Activated B cell treated with CpG ODN at 0.5 μM for 24 hours (primary cell): ENCODE data around the gene ANO2. TPM values are rescaled to one million over a fixed set of nuclear protein-coding genes. Genes with fewer than 3 reads are reported as not detected.

Experiments used
- ATAC-seq: fragments of 200-7000 bp; cut with Tn5 transposase; one replicate; pipeline ENCODE4 v1.10.0; 2021; ENCODE audit warnings: low read depth, mild to moderate bottlenecking, moderate library complexity
- CTCF ChIA-PET: fragments of 350-600 bp; sonication (Branson Sonifier 250); formaldehyde crosslinking; loops from one replicate; lab custom pipeline; 2021; ENCODE audit warnings: antibody characterized with exemption; lab: Charles Lee
- POLR2A ChIA-PET: fragments of 350-600 bp; sonication (Branson Sonifier 250); formaldehyde crosslinking; loops from one replicate; lab custom pipeline; 2021; ENCODE audit warnings: antibody characterized with exemption; lab: Charles Lee
- DNase-seq: peaks from one replicate; pipeline ENCODE4 v3.0.0; 2022
- H3K27ac Mint-ChIP-seq: one replicate; pipeline ENCODE4 v1.8.0; 2020; ENCODE audit warnings: mixed read lengths
- H3K27me3 Mint-ChIP-seq: one replicate; pipeline ENCODE4 v1.8.0; 2021; ENCODE audit warnings: mixed read lengths
- H3K36me3 Mint-ChIP-seq: one replicate; pipeline ENCODE4 v1.8.0; 2021; ENCODE audit warnings: low read depth, mixed read lengths
- H3K4me1 Mint-ChIP-seq: one replicate; pipeline ENCODE4 v1.8.0; 2021; ENCODE audit warnings: mixed read lengths
- H3K4me3 Mint-ChIP-seq: one replicate; pipeline ENCODE4 v1.8.0; 2020; ENCODE audit warnings: mild to moderate bottlenecking, mixed read lengths
- H3K9me3 Mint-ChIP-seq: one replicate; pipeline ENCODE4 v1.8.0; 2020; ENCODE audit warnings: mixed read lengths
- intact Hi-C: fragments of 100-400 bp; cut with micrococcal nuclease; formaldehyde crosslinking; loops from one replicate; pipeline ENCODE4 v1.15.1; 2024
- total RNA-seq: library from RNA; stranded (reverse); gene quantifications from 2 replicates; pipeline ENCODE4 v1.2.3, GENCODE V29; 2022
- TF ChIP-seq, protein P1 (sequence below): fragments of 200-600 bp; IDR thresholded peaks from one replicate; pipeline ENCODE4 v1.8.0; 2022; ENCODE audit warnings: antibody characterized with exemption, mild to moderate bottlenecking

Gene ANO2
- total RNA-seq, 1 donor from 2014 or later = not detected

DNA sequence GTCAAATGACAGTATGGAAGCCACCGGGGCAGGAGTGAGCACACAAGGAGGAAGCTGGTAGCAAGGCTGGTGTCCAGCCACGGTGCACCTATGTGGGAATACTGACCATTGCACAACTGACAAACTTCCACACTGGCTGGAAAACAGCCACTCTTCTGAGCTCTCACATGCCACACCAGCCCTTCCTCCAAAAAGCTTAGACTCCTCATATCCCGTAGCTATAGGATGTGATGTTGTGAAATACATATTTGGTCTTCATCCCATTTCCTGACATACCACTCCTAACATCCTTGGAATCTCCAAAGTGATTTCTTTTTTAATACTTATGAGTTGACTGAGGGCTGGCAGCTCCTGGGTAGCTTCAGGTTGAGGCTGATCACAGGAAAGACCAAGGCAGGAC is 409.5 kb downstream of the ANO2 start:
- intact Hi-C loops = no loop called here
- ChIA-PET POLR2A (no interaction called here), CTCF (no interaction called here)
- Mint-ChIP-seq H3K27ac (no peak overlapping the region), H3K9me3 (peaks cover 3% of the 10 kb centered on the region), H3K4me3 (no peak overlapping the region), H3K4me1 (no peaks in the 10 kb centered on the region), H3K36me3 (no peaks in the 10 kb centered on the region), H3K27me3 (peaks cover 16% of the 10 kb centered on the region)
- DNase-seq (no peak), ATAC-seq (no peak)
- TF ChIP-seq, protein P1, sequence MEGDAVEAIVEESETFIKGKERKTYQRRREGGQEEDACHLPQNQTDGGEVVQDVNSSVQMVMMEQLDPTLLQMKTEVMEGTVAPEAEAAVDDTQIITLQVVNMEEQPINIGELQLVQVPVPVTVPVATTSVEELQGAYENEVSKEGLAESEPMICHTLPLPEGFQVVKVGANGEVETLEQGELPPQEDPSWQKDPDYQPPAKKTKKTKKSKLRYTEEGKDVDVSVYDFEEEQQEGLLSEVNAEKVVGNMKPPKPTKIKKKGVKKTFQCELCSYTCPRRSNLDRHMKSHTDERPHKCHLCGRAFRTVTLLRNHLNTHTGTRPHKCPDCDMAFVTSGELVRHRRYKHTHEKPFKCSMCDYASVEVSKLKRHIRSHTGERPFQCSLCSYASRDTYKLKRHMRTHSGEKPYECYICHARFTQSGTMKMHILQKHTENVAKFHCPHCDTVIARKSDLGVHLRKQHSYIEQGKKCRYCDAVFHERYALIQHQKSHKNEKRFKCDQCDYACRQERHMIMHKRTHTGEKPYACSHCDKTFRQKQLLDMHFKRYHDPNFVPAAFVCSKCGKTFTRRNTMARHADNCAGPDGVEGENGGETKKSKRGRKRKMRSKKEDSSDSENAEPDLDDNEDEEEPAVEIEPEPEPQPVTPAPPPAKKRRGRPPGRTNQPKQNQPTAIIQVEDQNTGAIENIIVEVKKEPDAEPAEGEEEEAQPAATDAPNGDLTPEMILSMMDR = no peak

DNA sequence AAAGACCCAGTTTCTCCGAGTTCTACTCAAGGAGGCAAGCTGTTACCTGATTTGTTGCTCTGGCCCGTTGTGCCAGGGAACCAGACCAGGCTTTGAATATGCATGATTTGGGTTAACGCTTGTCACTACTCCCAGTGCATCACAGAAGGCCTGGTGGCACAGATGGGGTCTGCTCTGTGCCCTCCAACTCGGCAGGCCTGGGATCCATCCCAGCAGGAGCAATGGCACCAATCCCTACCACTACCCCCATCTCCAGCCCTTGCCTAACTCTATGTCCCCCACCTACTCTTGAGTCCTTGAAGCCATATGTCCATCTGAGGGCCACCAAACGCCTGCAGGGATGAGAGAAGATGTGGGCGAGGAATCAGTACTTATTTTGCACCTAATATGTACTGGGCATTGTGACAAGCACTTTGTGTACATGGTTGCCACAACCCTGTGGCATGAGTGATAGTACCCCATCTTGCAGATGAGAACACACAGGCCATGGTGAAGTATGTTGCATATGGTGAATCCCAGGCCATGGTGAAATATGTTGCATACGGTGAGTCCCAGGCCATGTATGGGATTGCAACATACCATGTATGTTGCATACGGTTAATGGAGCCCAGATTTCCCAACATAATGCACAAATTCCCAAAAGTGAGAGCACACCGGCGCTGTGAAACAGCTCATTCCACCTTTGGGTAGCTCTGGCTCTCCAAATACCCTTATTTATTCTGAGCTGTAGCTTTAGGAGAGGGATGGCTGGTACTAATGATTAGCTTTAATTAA is 410.4 kb downstream of the ANO2 start:
- no peak overlapping the region for H3K4me3 Mint-ChIP-seq
- TF ChIP-seq, protein P1 = no peak
- ATAC-seq (no peak), DNase-seq (no peak)
- H3K27me3 Mint-ChIP-seq = peaks cover 16% of the 10 kb centered on the region
- H3K9me3 Mint-ChIP-seq = peaks cover 3% of the 10 kb centered on the region
- intact Hi-C loops = no loop called here
- H3K4me1 Mint-ChIP-seq = no peaks in the 10 kb centered on the region
- no peaks in the 10 kb centered on the region for H3K36me3 Mint-ChIP-seq
- CTCF ChIA-PET = no interaction called here
- POLR2A ChIA-PET = no interaction called here
- H3K27ac Mint-ChIP-seq = no peak overlapping the region

DNA sequence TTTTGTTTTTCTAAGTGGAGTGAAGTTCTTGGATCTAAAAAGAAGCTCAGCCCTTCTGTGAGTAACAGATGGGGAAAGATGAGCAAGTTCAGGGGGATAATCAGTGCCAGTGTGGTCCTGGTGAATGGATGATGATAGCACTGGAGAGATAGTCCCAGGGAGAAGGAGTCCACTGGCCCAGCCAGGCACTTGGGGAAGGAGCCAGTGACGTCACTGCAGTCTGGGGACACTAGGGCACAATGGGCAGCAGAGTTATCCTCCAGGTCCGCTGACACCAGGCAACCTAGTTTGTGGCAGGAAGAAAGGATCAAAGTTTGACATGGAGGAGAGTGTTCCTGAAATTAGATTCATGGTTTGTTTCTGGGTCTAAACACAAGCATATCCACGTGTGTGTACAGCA is 411.7 kb downstream of the ANO2 start:
- no peaks in the 10 kb centered on the region for H3K4me1 Mint-ChIP-seq
- POLR2A ChIA-PET = no interaction called here
- no peak overlapping the region for H3K4me3 Mint-ChIP-seq
- no peaks in the 10 kb centered on the region for H3K36me3 Mint-ChIP-seq
- TF ChIP-seq, protein P1 = no peak
- peaks cover 16% of the 10 kb centered on the region for H3K27me3 Mint-ChIP-seq
- ATAC-seq (no peak), DNase-seq (no peak)
- H3K27ac Mint-ChIP-seq = no peak overlapping the region
- intact Hi-C loops = no loop called here
- H3K9me3 Mint-ChIP-seq = peaks cover 3% of the 10 kb centered on the region
- CTCF ChIA-PET = no interaction called here

GRCh38 chr12:5525783-5526367 is 419.2 kb downstream of the ANO2 start:
- no peaks in the 10 kb centered on the region for H3K4me1 Mint-ChIP-seq
- no peaks in the 10 kb centered on the region for H3K36me3 Mint-ChIP-seq
- ChIA-PET POLR2A (no interaction called here), CTCF (no interaction called here)
- no peak for DNase-seq
- ATAC-seq = no peak
- H3K4me3 Mint-ChIP-seq = no peak overlapping the region
- intact Hi-C loops = no loop called here
- TF ChIP-seq, protein P1 = no peak
- H3K9me3 Mint-ChIP-seq = no peaks in the 10 kb centered on the region
- peaks cover under 1% of the 10 kb centered on the region for H3K27me3 Mint-ChIP-seq
- H3K27ac Mint-ChIP-seq = no peak overlapping the region

GRCh38 chr12:5524769-5525436 is 420.2 kb downstream of the ANO2 start:
- intact Hi-C loops = no loop called here
- DNase-seq (no peak), ATAC-seq (no peak)

More at GRCh38 chr12:5524769-5525436, 420.2 kb downstream of the ANO2 start:
- no peak overlapping the region for H3K27ac Mint-ChIP-seq
- ChIA-PET CTCF (no interaction called here), POLR2A (no interaction called here)
- no peaks in the 10 kb centered on the region for H3K4me1 Mint-ChIP-seq
- TF ChIP-seq, protein P1 = no peak
- no peaks in the 10 kb centered on the region for H3K27me3 Mint-ChIP-seq
- no peak overlapping the region for H3K4me3 Mint-ChIP-seq
- no peaks in the 10 kb centered on the region for H3K36me3 Mint-ChIP-seq
- no peaks in the 10 kb centered on the region for H3K9me3 Mint-ChIP-seq
